T follicular helper cell (primary cell): ENCODE measurements around the gene TMEM126B.
A peak's percentile ranks its signal among the peaks of the same experiment; 100 is the strongest.
"Not testable (repeated sequence)": the region's sequence is repeated elsewhere in the genome, so short reads cannot be mapped to it uniquely, and the experiment has no call there.

ENCODE experiments used
- DNase-seq: peaks from one replicate; pipeline ENCODE4 v3.0.0-alpha.2; 2020; ENCODE audit warnings: low read depth
- total RNA-seq, 2 experiments: gene quantifications; one replicate each; lab custom pipeline; 2026; lab: John Stamatoyannopoulos, UW

TMEM126B gene
- total RNA-seq = 36.4 to 47.0 reads per million in 2 experiments

GRCh38 chr11:85627998-85628770 is at the start of gene TMEM126B:
TMEM126B (plus strand) TSS chr11:85628593; CDS start chr11:85628608, 15 bp downstream.
- peak; percentile 93 for DNase-seq

GRCh38 chr11:85582111-85582510 is 46.3 kb upstream of the TMEM126B start:
- no peak for DNase-seq

- DNase-seq = no peak
Measured at GRCh38 chr11:85589373-85589772, 39.0 kb upstream of the TMEM126B start.

- no peak for DNase-seq
Measured at GRCh38 chr11:85590848-85591483, 37.4 kb upstream of the TMEM126B start.

GRCh38 chr11:85595285-85595884 is 33.0 kb upstream of the TMEM126B start:
- DNase-seq = no peak

GRCh38 chr11:85596886-85597285 is 31.5 kb upstream of the TMEM126B start:
- DNase-seq = no peak

- no peak for DNase-seq
Measured at GRCh38 chr11:85599083-85599482, 29.3 kb upstream of the TMEM126B start.

- DNase-seq = no peak
Measured at GRCh38 chr11:85602526-85603213, 25.7 kb upstream of the TMEM126B start.

- no peak for DNase-seq
Measured at GRCh38 chr11:85603220-85603619, 25.2 kb upstream of the TMEM126B start.

- DNase-seq = not testable (repeated sequence)
Measured at GRCh38 chr11:85606237-85606636, 22.2 kb upstream of the TMEM126B start.

GRCh38 chr11:85608621-85609020 is 19.8 kb upstream of the TMEM126B start:
- DNase-seq = not testable (repeated sequence)

- not testable (repeated sequence) for DNase-seq
Measured at GRCh38 chr11:85609286-85609685, 19.1 kb upstream of the TMEM126B start.

- not testable (repeated sequence) for DNase-seq
Measured at GRCh38 chr11:85611643-85612042, 16.8 kb upstream of the TMEM126B start.

GRCh38 chr11:85619499-85619898 is 8.9 kb upstream of the TMEM126B start:
- no peak for DNase-seq

- no peak for DNase-seq
Measured at GRCh38 chr11:85620256-85620655, 8.1 kb upstream of the TMEM126B start.

GRCh38 chr11:85626496-85626895 is 1.9 kb upstream of the TMEM126B start:
- no peak for DNase-seq

- no peak for DNase-seq
Measured at GRCh38 chr11:85627332-85627997, 928 bp upstream of the TMEM126B start, which contains the start of gene DLG2. DLG2 (minus strand) TSS chr11:85627344.

GRCh38 chr11:85628771-85629341 is 463 bp downstream of the TMEM126B start:
- DNase-seq = no peak

- no peak for DNase-seq
Measured at GRCh38 chr11:85634747-85635146, 6.4 kb downstream of the TMEM126B start.

- DNase-seq = no peak
Measured at GRCh38 chr11:85643191-85643614, 14.8 kb downstream of the TMEM126B start.

- no peak for DNase-seq
Measured at GRCh38 chr11:85647078-85647477, 18.7 kb downstream of the TMEM126B start.
